Bronchial epithelial cell (primary cell): ENCODE data around the gene OSBPL9. TPM values are rescaled to one million over a fixed set of nuclear protein-coding genes. Genes with fewer than 3 reads are reported as not detected.
"Not testable (repeated sequence)": the region's sequence is repeated elsewhere in the genome, so short reads cannot be mapped to it uniquely, and the experiment has no call there.

Experiments used
- DNase-seq: peaks from one replicate; pipeline ENCODE4 v3.0.0-alpha.2; 2010; ENCODE audit warnings: low read depth
- FAIRE-seq: peaks from 2 replicates; lab custom pipeline; 2011; peaks lifted over from hg19 to GRCh38; lab: Jason Lieb, UNC
- H3K27me3 ChIP-seq: 2 replicates; pipeline ENCODE4 v1.5.1; 2011; ENCODE audit warnings: low read length; ENCODE audit not compliant: control insufficient read depth, insufficient read depth
- H3K36me3 ChIP-seq: 2 replicates; pipeline ENCODE4 v1.5.1; 2011; ENCODE audit warnings: low read length; ENCODE audit not compliant: control insufficient read depth, insufficient read depth
- H3K4me3 ChIP-seq: 2 replicates; pipeline ENCODE4 v1.5.1; 2011; ENCODE audit warnings: mild to moderate bottlenecking, low read depth, low read length, control low read depth
- total RNA-seq: library from RNA; depleted of rRNA; stranded (reverse); fragments of >200 nt; gene quantifications from 2 replicates; pipeline ENCODE4 v1.2.1, GENCODE V29; 2014
- TF ChIP-seq, protein P1 (sequence below): IDR thresholded peaks from 2 replicates; pipeline ENCODE4 v1.5.1; 2011; ENCODE audit warnings: mild to moderate bottlenecking, moderate library complexity, low read length, control low read depth, inconsistent platforms; ENCODE audit not compliant: insufficient read depth, severe bottlenecking

Gene OSBPL9
- total RNA-seq, 1 donor from 2014 or later: 69.8 TPM

GRCh38 chr1:51729824-51730301, 113.0 kb downstream of the OSBPL9 start:
- no peaks in the 10 kb centered on the region for H3K27me3 ChIP-seq
- TF ChIP-seq, protein P1, sequence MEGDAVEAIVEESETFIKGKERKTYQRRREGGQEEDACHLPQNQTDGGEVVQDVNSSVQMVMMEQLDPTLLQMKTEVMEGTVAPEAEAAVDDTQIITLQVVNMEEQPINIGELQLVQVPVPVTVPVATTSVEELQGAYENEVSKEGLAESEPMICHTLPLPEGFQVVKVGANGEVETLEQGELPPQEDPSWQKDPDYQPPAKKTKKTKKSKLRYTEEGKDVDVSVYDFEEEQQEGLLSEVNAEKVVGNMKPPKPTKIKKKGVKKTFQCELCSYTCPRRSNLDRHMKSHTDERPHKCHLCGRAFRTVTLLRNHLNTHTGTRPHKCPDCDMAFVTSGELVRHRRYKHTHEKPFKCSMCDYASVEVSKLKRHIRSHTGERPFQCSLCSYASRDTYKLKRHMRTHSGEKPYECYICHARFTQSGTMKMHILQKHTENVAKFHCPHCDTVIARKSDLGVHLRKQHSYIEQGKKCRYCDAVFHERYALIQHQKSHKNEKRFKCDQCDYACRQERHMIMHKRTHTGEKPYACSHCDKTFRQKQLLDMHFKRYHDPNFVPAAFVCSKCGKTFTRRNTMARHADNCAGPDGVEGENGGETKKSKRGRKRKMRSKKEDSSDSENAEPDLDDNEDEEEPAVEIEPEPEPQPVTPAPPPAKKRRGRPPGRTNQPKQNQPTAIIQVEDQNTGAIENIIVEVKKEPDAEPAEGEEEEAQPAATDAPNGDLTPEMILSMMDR: no peak
- H3K4me3 ChIP-seq: peak overlapping the region; percentile 80
- no peaks in the 10 kb centered on the region for H3K36me3 ChIP-seq
- no peak for FAIRE-seq
- DNase-seq: no peak

DNA sequence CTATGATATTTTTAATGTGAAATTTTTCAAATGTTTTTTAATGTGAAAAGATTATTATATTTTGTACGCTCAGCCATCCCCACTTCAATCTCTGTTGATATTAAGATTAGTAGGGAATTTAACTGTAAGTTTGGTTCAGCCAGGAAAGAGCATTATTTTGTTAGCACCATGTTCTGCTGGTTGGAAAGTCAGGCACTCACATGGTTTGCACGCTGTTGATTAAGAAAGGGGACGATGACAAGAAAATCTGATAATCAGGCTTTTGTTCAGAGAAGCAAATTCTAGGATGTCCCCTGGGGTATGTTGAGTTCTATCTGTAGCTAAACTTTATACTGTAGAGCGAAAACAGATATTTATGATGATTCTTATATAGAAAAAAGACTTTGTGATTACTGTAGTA, 115.1 kb downstream of the OSBPL9 start:
- TF ChIP-seq, protein P1: no peak
- FAIRE-seq (no peak), DNase-seq (no peak)
- Histone ChIP-seq H3K4me3 (no peak overlapping the region), H3K36me3 (no peaks in the 10 kb centered on the region), H3K27me3 (no peaks in the 10 kb centered on the region)

GRCh38 chr1:51732701-51733425, 116.0 kb downstream of the OSBPL9 start:
- Histone ChIP-seq H3K4me3 (no peak overlapping the region), H3K27me3 (no peaks in the 10 kb centered on the region), H3K36me3 (no peaks in the 10 kb centered on the region)
- TF ChIP-seq, protein P1: no peak
- DNase-seq: no peak
- no peak for FAIRE-seq

DNA sequence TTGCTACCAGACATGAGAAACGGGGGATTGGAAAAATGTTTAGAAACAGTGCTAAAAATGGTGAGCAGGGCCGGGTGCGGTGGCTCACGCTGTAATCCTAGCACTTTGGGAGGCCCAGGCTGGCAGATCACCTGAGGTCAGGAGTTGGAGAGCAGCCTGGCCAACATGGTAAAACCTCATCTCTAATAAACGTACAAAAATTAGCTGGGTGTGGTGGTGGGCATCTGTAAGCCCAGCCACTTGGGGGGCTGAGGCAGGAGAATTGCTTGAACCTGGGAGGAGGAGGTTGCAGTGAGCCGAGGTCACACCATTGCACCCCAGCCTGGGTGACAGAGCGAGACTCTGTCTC, 116.5 kb downstream of the OSBPL9 start:
- FAIRE-seq, H3K4me3 ChIP-seq, H3K27me3 ChIP-seq, H3K36me3 ChIP-seq, DNase-seq: not testable (repeated sequence)

- H3K36me3 ChIP-seq: no peaks in the 10 kb centered on the region
- DNase-seq (peak; percentile 46), FAIRE-seq (no peak)
- no peak overlapping the region for H3K4me3 ChIP-seq
- H3K27me3 ChIP-seq: no peaks in the 10 kb centered on the region
- TF ChIP-seq, protein P1: no peak
These were observed 117.1 kb downstream of the OSBPL9 start for GRCh38 chr1:51733793-51734522.
